GM12864 (cell line): ENCODE measurements around the gene GIMAP6.
"Not testable (repeated sequence)": the region's sequence is repeated elsewhere in the genome, so short reads cannot be mapped to it uniquely, and the experiment has no call there.

Experiments used
- DNase-seq: peaks from one replicate; pipeline ENCODE4 v3.0.0-alpha.2; 2011; ENCODE audit warnings: low read depth
- H3K4me3 ChIP-seq: 2 replicates; pipeline ENCODE4 v1.5.1; 2011; ENCODE audit warnings: mild to moderate bottlenecking, low read depth, low read length, control low read depth
- TF ChIP-seq, protein P1 (sequence below): IDR thresholded peaks from 2 replicates; pipeline ENCODE4 v1.5.1; 2011; ENCODE audit warnings: low read depth, mild to moderate bottlenecking, moderate library complexity, low read length, control low read depth, inconsistent platforms; ENCODE audit errors: missing control alignments

Gene GIMAP6

DNA sequence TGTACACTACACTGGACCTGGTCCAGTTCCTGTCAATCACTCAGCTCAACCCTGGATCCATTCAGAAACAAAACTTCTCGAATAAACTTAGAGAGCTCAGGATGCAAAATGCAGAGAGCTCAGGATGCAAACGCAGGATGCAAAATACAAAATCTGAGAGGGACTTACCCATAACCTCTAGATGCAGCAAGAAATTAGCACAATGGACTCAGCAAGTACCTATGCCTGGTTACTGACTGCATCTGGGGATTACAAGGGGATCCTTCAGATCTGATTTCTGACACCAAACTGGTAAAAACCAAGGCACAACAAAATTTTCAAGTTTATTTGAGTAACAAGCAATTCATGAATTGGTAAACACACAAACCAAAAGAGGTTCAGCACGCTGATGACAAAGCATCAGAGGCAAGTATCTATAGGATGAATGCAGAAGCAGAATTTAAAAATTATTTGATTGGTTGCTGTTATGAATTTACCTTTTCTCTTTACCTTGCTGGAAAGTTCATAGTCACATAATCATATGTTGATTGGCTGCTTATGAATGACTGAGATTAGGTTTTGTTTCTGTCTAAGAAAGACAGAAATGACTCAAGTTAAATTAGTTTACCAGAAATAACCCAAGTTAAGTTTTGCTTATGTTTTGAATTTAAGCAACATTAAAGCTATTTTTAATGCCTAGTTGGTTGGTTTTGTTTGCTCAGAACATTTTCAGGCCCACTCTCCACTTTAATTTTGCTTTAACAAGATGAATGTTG, 11.4 kb downstream of the GIMAP6 start:
- DNase-seq = no peak
- TF ChIP-seq, protein P1, sequence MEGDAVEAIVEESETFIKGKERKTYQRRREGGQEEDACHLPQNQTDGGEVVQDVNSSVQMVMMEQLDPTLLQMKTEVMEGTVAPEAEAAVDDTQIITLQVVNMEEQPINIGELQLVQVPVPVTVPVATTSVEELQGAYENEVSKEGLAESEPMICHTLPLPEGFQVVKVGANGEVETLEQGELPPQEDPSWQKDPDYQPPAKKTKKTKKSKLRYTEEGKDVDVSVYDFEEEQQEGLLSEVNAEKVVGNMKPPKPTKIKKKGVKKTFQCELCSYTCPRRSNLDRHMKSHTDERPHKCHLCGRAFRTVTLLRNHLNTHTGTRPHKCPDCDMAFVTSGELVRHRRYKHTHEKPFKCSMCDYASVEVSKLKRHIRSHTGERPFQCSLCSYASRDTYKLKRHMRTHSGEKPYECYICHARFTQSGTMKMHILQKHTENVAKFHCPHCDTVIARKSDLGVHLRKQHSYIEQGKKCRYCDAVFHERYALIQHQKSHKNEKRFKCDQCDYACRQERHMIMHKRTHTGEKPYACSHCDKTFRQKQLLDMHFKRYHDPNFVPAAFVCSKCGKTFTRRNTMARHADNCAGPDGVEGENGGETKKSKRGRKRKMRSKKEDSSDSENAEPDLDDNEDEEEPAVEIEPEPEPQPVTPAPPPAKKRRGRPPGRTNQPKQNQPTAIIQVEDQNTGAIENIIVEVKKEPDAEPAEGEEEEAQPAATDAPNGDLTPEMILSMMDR = no peak
- no peak overlapping the region for H3K4me3 ChIP-seq

- TF ChIP-seq, protein P1 = no peak
These were observed 12.1 kb downstream of the GIMAP6 start for GRCh38 chr7:150620061-150620460.

DNA sequence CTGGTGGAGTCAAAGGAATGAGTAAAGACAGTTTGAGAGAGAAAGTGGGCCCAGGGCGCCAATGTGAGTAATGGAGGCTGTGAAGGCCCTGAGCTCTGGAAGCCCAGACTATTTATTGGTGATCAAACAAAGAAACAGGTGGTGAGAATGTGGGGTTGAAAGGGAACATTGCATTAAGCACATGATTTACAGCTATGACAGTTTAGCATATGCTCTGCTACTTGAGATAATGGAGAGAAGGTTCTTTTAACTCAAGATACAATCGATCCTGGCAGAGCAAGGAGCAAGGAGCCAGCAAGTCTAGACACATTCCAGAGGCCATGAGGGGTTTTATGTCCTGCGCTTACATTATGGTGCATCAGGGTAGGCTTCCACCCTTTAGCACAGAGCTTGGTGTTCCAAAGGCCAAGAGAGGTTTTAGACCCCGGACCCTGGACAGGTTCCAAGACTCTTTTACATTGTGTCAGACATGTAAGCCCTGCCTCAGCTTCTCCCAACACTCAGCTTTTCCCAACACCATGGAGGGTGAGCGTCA, 16.9 kb downstream of the GIMAP6 start:
- not testable (repeated sequence) for DNase-seq, H3K4me3 ChIP-seq

More at GRCh38 chr7:150620061-150620460, 12.1 kb downstream of the GIMAP6 start:
- DNase-seq = no peak
- H3K4me3 ChIP-seq = no peak overlapping the region

- not testable (repeated sequence) for H3K4me3 ChIP-seq, DNase-seq
These were observed 17.8 kb downstream of the GIMAP6 start for GRCh38 chr7:150614426-150614825.

DNA sequence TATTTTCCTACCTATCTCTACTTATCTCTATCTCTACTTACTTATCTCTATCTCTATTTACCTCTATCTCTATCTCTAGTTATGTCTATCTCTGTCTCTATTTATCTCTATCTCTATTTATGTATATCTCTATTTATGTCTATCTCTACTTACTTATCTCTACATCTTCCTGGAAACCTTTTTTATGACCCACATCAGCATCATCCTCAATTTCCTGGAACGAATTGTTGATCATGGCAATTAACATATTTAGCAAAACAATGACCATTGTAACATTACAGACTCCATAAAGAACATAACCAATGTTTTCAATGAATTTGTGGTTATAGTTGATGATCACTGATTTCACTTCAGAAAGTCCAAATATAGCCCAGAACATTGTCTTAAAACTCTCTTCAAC, 18.3 kb downstream of the GIMAP6 start:
- no peak for DNase-seq
- no peak overlapping the region for H3K4me3 ChIP-seq
- TF ChIP-seq, protein P1 = no peak

DNA sequence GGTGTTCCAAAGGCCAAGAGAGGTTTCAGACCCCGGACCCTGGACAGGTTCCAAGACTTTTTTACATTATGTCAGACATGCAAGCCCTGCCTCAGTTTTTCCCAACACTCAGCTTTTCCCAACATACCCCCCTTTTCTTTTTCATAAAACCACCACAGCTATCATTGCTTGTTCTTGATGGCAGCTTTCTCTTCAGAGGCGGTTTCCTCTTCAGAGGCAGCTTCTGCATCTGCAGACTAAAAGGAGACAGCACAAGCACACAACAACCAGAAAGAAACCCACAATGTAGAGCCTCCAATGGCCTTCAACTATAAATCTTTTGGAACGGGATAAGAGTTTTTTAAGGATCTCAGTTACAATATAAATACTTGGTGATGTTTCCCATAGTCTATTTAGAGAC, 19.3 kb downstream of the GIMAP6 start:
- DNase-seq = no peak
- H3K4me3 ChIP-seq = no peak overlapping the region
- TF ChIP-seq, protein P1 = no peak

- TF ChIP-seq, protein P1 = no peak
- H3K4me3 ChIP-seq = no peak overlapping the region
- no peak for DNase-seq
These were observed 22.0 kb downstream of the GIMAP6 start for GRCh38 chr7:150610233-150610632.

DNA sequence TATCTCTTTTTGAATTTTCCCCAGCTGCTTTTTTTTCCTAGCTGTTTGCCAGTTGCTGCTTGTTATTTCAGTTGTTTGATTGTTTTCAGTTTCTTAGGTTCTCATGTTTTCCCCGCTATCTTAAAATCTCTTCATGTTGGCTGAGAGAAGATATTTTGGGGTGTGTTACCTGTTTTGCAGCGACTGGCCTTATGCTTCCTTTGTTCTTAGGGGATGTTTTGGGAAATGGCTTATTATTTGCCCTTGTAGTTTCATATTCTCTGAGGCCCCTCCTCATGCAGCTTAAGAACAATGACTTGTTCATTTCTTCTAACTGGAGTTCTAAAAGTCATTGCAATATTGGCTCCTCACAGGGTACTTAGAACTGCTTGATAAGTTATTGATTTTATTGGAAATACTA, 28.6 kb downstream of the GIMAP6 start:
- DNase-seq, H3K4me3 ChIP-seq: not testable (repeated sequence)
